PC-9 (cell line): ENCODE measurements around the gene BPIFB1.

Source experiments
- CTCF ChIP-seq: fragments of 200-600 bp; sonication (generic); conservative IDR thresholded peaks from 2 replicates; pipeline ENCODE4 v1.6.1; 2017; ENCODE audit warnings: mixed run types, antibody characterized with exemption, mild to moderate bottlenecking, moderate library complexity
- EZH2 ChIP-seq: fragments of 200-600 bp; sonication (generic); IDR thresholded peaks from 2 replicates; pipeline ENCODE4 v1.8.0; 2017; ENCODE audit warnings: antibody characterized with exemption, low read depth

- TF ChIP-seq CTCF (no peak), EZH2 (no peak)
Measured at GRCh38 chr20:33255005-33255404, 28.0 kb upstream of the BPIFB1 start.
